HepG2 (cell line): ENCODE data around the gene TPM2. TPM values are rescaled to one million over a fixed set of nuclear protein-coding genes. Genes with fewer than 3 reads are reported as not detected.

Source experiments
- HNF4A ChIP-seq: sonication (generic); formaldehyde crosslinking; IDR thresholded peaks from 2 replicates; pipeline ENCODE4 v1.4.0; 2020; ENCODE audit warnings: missing genetic modification reagents
- JUNB ChIP-seq: sonication (generic); formaldehyde crosslinking; IDR thresholded peaks from 2 replicates; pipeline ENCODE4 v1.8.0; 2022; ENCODE audit warnings: missing genetic modification reagents, mild to moderate bottlenecking, borderline replicate concordance
- KDM4B ChIP-seq: sonication (generic); formaldehyde crosslinking; IDR thresholded peaks from 2 replicates; pipeline ENCODE4 v1.4.0; 2020; ENCODE audit warnings: missing genetic modification reagents
- PATZ1 ChIP-seq: sonication (generic); formaldehyde crosslinking; IDR thresholded peaks from 2 replicates; pipeline ENCODE4 v1.4.0; 2020; ENCODE audit warnings: missing genetic modification reagents
- ZBTB14 ChIP-seq: sonication (generic); formaldehyde crosslinking; IDR thresholded peaks from 2 replicates; pipeline ENCODE4 v1.4.0; 2020; ENCODE audit warnings: missing genetic modification reagents
- ZNF343 ChIP-seq: sonication (generic); formaldehyde crosslinking; IDR thresholded peaks from 2 replicates; pipeline ENCODE4 v1.4.0; 2020; ENCODE audit warnings: mild to moderate bottlenecking, missing genetic modification reagents
- ZNF407 ChIP-seq: sonication (generic); formaldehyde crosslinking; IDR thresholded peaks from one replicate; pipeline ENCODE4 v1.5.1; 2020; ENCODE audit warnings: mild to moderate bottlenecking, missing genetic modification reagents; ENCODE audit errors: not compliant biosample characterization
- polyA plus RNA-seq, 8 experiments: library from polyadenylated mRNA; depleted of rRNA in 3 of 8; stranded (reverse) in 7 of 8; unstranded in 1 of 8; fragments of >200 nt; fragmentation: Illumina TruSeq in 4 of 8; extraction: Trizol in 4 of 8; gene quantifications; 2 replicates each; pipeline versions ENCODE4 v1.2.1 to v1.2.3, GENCODE V29; 2011 to 2016; ENCODE audit warnings: low read depth in 4 of 8, missing spikeins in 1 of 8, mixed read lengths in 1 of 8; ENCODE audit not compliant: insufficient read depth in 1 of 8
- total RNA-seq, 5 experiments: library from RNA; depleted of rRNA; stranded (reverse); fragments of >200 nt; fragmentation: Illumina TruSeq; extraction: Trizol; gene quantifications; 2 replicates each; pipeline ENCODE4 v1.2.3, GENCODE V29; 2016; ENCODE audit warnings: low read depth in 1 of 5
- TF ChIP-seq, protein P1 (sequence below): IDR thresholded peaks from 2 replicates; pipeline ENCODE4 v1.4.0; 2020; ENCODE audit warnings: mild to moderate bottlenecking, missing genetic modification reagents
- TF ChIP-seq, protein P2 (sequence below): sonication (generic); formaldehyde crosslinking; IDR thresholded peaks from 2 replicates; pipeline ENCODE4 v1.5.1; 2020; ENCODE audit warnings: missing genetic modification reagents, mild to moderate bottlenecking, borderline replicate concordance

Gene TPM2
- total and polyA plus RNA-seq, 2 of the 13 experiments (the other 11 are each of a cell fraction or from before 2014, with no cell fraction given), result 3.1 to 10.7 TPM

GRCh38 chr9:35728041-35728971 lies 38.6 kb upstream of the TPM2 start (continued):
- TF ChIP-seq ZBTB14 (CRISPR knock-in tag) (no peak), PATZ1 (CRISPR knock-in tag) (peak; percentile 99), ZNF343 (CRISPR knock-in tag) (no peak), HNF4A (CRISPR knock-in tag) (peak; percentile 77), KDM4B (CRISPR knock-in tag) (no peak), JUNB (CRISPR knock-in tag) (0 out of 2 replicates have a peak, but pooled peaks have one; percentile 12), ZNF407 (no peak)
- TF ChIP-seq, protein P1, sequence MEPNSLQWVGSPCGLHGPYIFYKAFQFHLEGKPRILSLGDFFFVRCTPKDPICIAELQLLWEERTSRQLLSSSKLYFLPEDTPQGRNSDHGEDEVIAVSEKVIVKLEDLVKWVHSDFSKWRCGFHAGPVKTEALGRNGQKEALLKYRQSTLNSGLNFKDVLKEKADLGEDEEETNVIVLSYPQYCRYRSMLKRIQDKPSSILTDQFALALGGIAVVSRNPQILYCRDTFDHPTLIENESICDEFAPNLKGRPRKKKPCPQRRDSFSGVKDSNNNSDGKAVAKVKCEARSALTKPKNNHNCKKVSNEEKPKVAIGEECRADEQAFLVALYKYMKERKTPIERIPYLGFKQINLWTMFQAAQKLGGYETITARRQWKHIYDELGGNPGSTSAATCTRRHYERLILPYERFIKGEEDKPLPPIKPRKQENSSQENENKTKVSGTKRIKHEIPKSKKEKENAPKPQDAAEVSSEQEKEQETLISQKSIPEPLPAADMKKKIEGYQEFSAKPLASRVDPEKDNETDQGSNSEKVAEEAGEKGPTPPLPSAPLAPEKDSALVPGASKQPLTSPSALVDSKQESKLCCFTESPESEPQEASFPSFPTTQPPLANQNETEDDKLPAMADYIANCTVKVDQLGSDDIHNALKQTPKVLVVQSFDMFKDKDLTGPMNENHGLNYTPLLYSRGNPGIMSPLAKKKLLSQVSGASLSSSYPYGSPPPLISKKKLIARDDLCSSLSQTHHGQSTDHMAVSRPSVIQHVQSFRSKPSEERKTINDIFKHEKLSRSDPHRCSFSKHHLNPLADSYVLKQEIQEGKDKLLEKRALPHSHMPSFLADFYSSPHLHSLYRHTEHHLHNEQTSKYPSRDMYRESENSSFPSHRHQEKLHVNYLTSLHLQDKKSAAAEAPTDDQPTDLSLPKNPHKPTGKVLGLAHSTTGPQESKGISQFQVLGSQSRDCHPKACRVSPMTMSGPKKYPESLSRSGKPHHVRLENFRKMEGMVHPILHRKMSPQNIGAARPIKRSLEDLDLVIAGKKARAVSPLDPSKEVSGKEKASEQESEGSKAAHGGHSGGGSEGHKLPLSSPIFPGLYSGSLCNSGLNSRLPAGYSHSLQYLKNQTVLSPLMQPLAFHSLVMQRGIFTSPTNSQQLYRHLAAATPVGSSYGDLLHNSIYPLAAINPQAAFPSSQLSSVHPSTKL, result peak; percentile 47
- TF ChIP-seq, protein P2, sequence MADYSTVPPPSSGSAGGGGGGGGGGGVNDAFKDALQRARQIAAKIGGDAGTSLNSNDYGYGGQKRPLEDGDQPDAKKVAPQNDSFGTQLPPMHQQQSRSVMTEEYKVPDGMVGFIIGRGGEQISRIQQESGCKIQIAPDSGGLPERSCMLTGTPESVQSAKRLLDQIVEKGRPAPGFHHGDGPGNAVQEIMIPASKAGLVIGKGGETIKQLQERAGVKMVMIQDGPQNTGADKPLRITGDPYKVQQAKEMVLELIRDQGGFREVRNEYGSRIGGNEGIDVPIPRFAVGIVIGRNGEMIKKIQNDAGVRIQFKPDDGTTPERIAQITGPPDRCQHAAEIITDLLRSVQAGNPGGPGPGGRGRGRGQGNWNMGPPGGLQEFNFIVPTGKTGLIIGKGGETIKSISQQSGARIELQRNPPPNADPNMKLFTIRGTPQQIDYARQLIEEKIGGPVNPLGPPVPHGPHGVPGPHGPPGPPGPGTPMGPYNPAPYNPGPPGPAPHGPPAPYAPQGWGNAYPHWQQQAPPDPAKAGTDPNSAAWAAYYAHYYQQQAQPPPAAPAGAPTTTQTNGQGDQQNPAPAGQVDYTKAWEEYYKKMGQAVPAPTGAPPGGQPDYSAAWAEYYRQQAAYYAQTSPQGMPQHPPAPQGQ (CRISPR knock-in tag), result no peak
